Measurements from ENCODE around the gene RELT.

The RELT gene

GRCh38 chr11:73376160-73376802 is at the start of gene RELT:
TSS of gene RELT (plus strand) at chr11:73376399. CDS start at chr11:73389137, 12,738 bp downstream.
- DNase-seq (ENCODE audit: low spot score) = peak; percentile 73
- no peak for FAIRE-seq

- DNase-seq (ENCODE audit: low spot score) (peak; percentile 39), FAIRE-seq (no peak)
Observed at GRCh38 chr11:73326929-73327811, 49.0 kb upstream of the RELT start.

- FAIRE-seq = no peak
- DNase-seq (ENCODE audit: low spot score) = no peak
Observed at GRCh38 chr11:73327812-73328364, 48.3 kb upstream of the RELT start.

GRCh38 chr11:73330569-73331093 is 45.6 kb upstream of the RELT start:
- FAIRE-seq (no peak), DNase-seq (ENCODE audit: low spot score) (no peak)

GRCh38 chr11:73331138-73331916 is 44.9 kb upstream of the RELT start:
- no peak for DNase-seq (ENCODE audit: low spot score)
- no peak for FAIRE-seq

GRCh38 chr11:73333173-73333572 is 43.0 kb upstream of the RELT start:
- DNase-seq (ENCODE audit: low spot score) = no peak
- no peak for FAIRE-seq

GRCh38 chr11:73333640-73334383 is 42.4 kb upstream of the RELT start:
- FAIRE-seq = no peak
- DNase-seq (ENCODE audit: low spot score) = no peak

- peak; percentile 72 for FAIRE-seq
- DNase-seq (ENCODE audit: low spot score) = peak; percentile 71
Observed at GRCh38 chr11:73334384-73335203, 41.6 kb upstream of the RELT start.

GRCh38 chr11:73335204-73335923 is 40.8 kb upstream of the RELT start:
- peak; percentile 12 for FAIRE-seq
- DNase-seq (ENCODE audit: low spot score) = peak; percentile 56

GRCh38 chr11:73337846-73338245 is 38.4 kb upstream of the RELT start:
- FAIRE-seq = no peak
- no peak for DNase-seq (ENCODE audit: low spot score)

- no peak for FAIRE-seq
- no peak for DNase-seq (ENCODE audit: low spot score)
Observed at GRCh38 chr11:73338279-73338678, 37.9 kb upstream of the RELT start.

- DNase-seq (ENCODE audit: low spot score) (no peak), FAIRE-seq (no peak)
Observed at GRCh38 chr11:73340164-73340563, 36.0 kb upstream of the RELT start.

- DNase-seq (ENCODE audit: low spot score) = no peak
- FAIRE-seq = no peak
Observed at GRCh38 chr11:73342633-73343032, 33.6 kb upstream of the RELT start.

- no peak for FAIRE-seq
Observed at GRCh38 chr11:73343076-73343873, 32.9 kb upstream of the RELT start.

GRCh38 chr11:73344191-73344607 is 32.0 kb upstream of the RELT start:
- DNase-seq (ENCODE audit: low spot score) (no peak), FAIRE-seq (no peak)

More at GRCh38 chr11:73343076-73343873, 32.9 kb upstream of the RELT start:
- DNase-seq (ENCODE audit: low spot score) = no peak

GRCh38 chr11:73345481-73346160 is 30.6 kb upstream of the RELT start:
- no peak for DNase-seq (ENCODE audit: low spot score)
- FAIRE-seq = no peak

- DNase-seq (ENCODE audit: low spot score) (no peak), FAIRE-seq (no peak)
Observed at GRCh38 chr11:73346186-73346935, 29.8 kb upstream of the RELT start.

All from RCC 7860 (cell line).